Measurements from ENCODE around the gene ATG16L1. TPM values are rescaled to one million over a fixed set of nuclear protein-coding genes. Genes with fewer than 3 reads are reported as not detected.

ATG16L1 gene
- total RNA-seq, 1 experiment from 2014 or later = 20.2 TPM

DNA sequence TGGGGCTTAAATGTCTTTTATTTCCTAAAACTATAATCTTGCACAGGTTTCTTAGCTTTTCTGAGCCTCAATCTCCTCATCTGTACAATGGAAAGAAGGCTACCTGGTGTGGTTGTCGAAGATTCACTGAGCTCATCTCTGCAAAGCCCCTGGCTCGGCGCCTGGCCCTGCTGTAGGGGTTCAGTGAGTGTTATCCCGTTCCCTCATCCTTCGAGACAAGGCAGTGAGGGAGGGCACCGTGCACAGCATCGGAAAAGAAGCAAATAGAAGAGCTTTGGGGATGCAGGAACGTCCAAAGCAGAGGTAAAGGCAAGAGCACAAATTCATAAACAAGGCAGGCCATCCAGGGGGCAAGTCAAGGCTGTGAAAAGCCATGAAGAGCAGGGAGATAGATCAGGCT, 41.2 kb upstream of the ATG16L1 start:
- DNase-seq = no peak
- no peaks in the 10 kb centered on the region for H3K79me2 ChIP-seq (ENCODE audit: low read length)
- H3K9me3 ChIP-seq (ENCODE audit: low read length) = no peaks in the 10 kb centered on the region
- 0 out of 2 replicates have a peak, but pooled peaks cover 3% of the 10 kb centered on the region for H3K36me3 ChIP-seq (ENCODE audit: insufficient read depth, low read length)
- H3K4me1 ChIP-seq (ENCODE audit: low read length) = peaks cover 28% of the 10 kb centered on the region
- no peak overlapping the region for H3K4me3 ChIP-seq (ENCODE audit: low read length)
- no peak overlapping the region for H3K4me2 ChIP-seq (ENCODE audit: low read depth, low read length, poor library complexity, severe bottlenecking)
- H2AFZ ChIP-seq (ENCODE audit: low read length) = no peak overlapping the region
- no peak overlapping the region for H3K27ac ChIP-seq (ENCODE audit: low read length)
- no peak overlapping the region for H3K9ac ChIP-seq (ENCODE audit: low read length)
- no peaks in the 10 kb centered on the region for H3K27me3 ChIP-seq (ENCODE audit: low read length)
- no peaks in the 10 kb centered on the region for H3K9me2 ChIP-seq (replicated peaks; ENCODE audit: insufficient read depth, low read length)
- H4K20me1 ChIP-seq (ENCODE audit: insufficient read depth, low read depth, low read length) = no peaks in the 10 kb centered on the region

- H3K36me3 ChIP-seq (ENCODE audit: insufficient read depth, low read length) = 0 out of 2 replicates have a peak, but pooled peaks cover 3% of the 10 kb centered on the region
- H4K20me1 ChIP-seq (ENCODE audit: insufficient read depth, low read depth, low read length) = no peaks in the 10 kb centered on the region
- no peaks in the 10 kb centered on the region for H3K9me2 ChIP-seq (replicated peaks; ENCODE audit: insufficient read depth, low read length)
- H3K4me1 ChIP-seq (ENCODE audit: low read length) = peaks cover 28% of the 10 kb centered on the region
- no peak overlapping the region for H2AFZ ChIP-seq (ENCODE audit: low read length)
- H3K27ac ChIP-seq (ENCODE audit: low read length) = no peak overlapping the region
- no peak for DNase-seq
- H3K9me3 ChIP-seq (ENCODE audit: low read length) = no peaks in the 10 kb centered on the region
- no peak overlapping the region for H3K9ac ChIP-seq (ENCODE audit: low read length)
- H3K27me3 ChIP-seq (ENCODE audit: low read length) = no peaks in the 10 kb centered on the region
- H3K4me2 ChIP-seq (ENCODE audit: low read depth, low read length, poor library complexity, severe bottlenecking) = no peak overlapping the region
- no peak overlapping the region for H3K4me3 ChIP-seq (ENCODE audit: low read length)
- H3K79me2 ChIP-seq (ENCODE audit: low read length) = no peaks in the 10 kb centered on the region
Measured at GRCh38 chr2:233210843-233211547, 40.5 kb upstream of the ATG16L1 start.

DNA sequence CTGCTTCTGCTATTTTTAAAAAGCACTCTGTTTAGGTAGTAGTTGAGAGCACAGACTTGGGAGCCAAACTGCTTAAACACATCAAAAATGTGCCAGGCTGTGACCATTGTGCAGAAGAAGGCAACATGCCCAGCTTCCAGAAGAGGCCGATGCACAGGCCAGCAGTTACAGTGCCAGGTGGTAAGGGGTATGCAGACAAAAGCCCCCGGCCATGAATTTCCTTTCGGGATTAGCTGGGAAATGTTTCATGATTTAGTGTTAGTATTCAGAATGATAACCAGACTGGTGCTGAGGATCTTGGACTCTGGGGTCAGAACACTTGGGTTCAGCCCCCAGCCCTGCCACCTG, 40.0 kb upstream of the ATG16L1 start:
- Histone ChIP-seq H2AFZ (ENCODE audit: low read length) (no peak overlapping the region), H3K27ac (ENCODE audit: low read length) (no peak overlapping the region), H3K4me3 (ENCODE audit: low read length) (no peak overlapping the region), H4K20me1 (ENCODE audit: insufficient read depth, low read depth, low read length) (no peaks in the 10 kb centered on the region), H3K27me3 (ENCODE audit: low read length) (no peaks in the 10 kb centered on the region), H3K9me2 (replicated peaks; ENCODE audit: insufficient read depth, low read length) (no peaks in the 10 kb centered on the region), H3K79me2 (ENCODE audit: low read length) (no peaks in the 10 kb centered on the region), H3K36me3 (ENCODE audit: insufficient read depth, low read length) (0 out of 2 replicates have a peak, but pooled peaks cover 3% of the 10 kb centered on the region), H3K4me2 (ENCODE audit: low read depth, low read length, poor library complexity, severe bottlenecking) (no peak overlapping the region), H3K4me1 (ENCODE audit: low read length) (peaks cover 28% of the 10 kb centered on the region), H3K9me3 (ENCODE audit: low read length) (no peaks in the 10 kb centered on the region), H3K9ac (ENCODE audit: low read length) (no peak overlapping the region)
- DNase-seq = no peak

GRCh38 chr2:233213011-233213410, 38.5 kb upstream of the ATG16L1 start:
- DNase-seq = no peak
- Histone ChIP-seq H2AFZ (ENCODE audit: low read length) (no peak overlapping the region), H3K36me3 (ENCODE audit: insufficient read depth, low read length) (0 out of 2 replicates have a peak, but pooled peaks cover 3% of the 10 kb centered on the region), H3K9me2 (replicated peaks; ENCODE audit: insufficient read depth, low read length) (no peaks in the 10 kb centered on the region), H3K4me1 (ENCODE audit: low read length) (peaks cover 18% of the 10 kb centered on the region), H3K27me3 (ENCODE audit: low read length) (no peaks in the 10 kb centered on the region), H3K9ac (ENCODE audit: low read length) (no peak overlapping the region), H4K20me1 (ENCODE audit: insufficient read depth, low read depth, low read length) (no peaks in the 10 kb centered on the region), H3K27ac (ENCODE audit: low read length) (no peak overlapping the region), H3K79me2 (ENCODE audit: low read length) (no peaks in the 10 kb centered on the region), H3K9me3 (ENCODE audit: low read length) (no peaks in the 10 kb centered on the region), H3K4me2 (ENCODE audit: low read depth, low read length, poor library complexity, severe bottlenecking) (no peak overlapping the region), H3K4me3 (ENCODE audit: low read length) (no peak overlapping the region)

- Histone ChIP-seq H3K4me2 (ENCODE audit: low read depth, low read length, poor library complexity, severe bottlenecking) (no peak overlapping the region), H3K36me3 (ENCODE audit: insufficient read depth, low read length) (0 out of 2 replicates have a peak, but pooled peaks cover 3% of the 10 kb centered on the region), H3K9me3 (ENCODE audit: low read length) (no peaks in the 10 kb centered on the region), H3K27me3 (ENCODE audit: low read length) (no peaks in the 10 kb centered on the region), H3K9ac (ENCODE audit: low read length) (no peak overlapping the region), H3K27ac (ENCODE audit: low read length) (no peak overlapping the region), H3K79me2 (ENCODE audit: low read length) (no peaks in the 10 kb centered on the region), H3K4me1 (ENCODE audit: low read length) (peaks cover 9% of the 10 kb centered on the region), H4K20me1 (ENCODE audit: insufficient read depth, low read depth, low read length) (no peaks in the 10 kb centered on the region), H2AFZ (ENCODE audit: low read length) (no peak overlapping the region), H3K4me3 (ENCODE audit: low read length) (no peak overlapping the region), H3K9me2 (replicated peaks; ENCODE audit: insufficient read depth, low read length) (no peaks in the 10 kb centered on the region)
- no peak for DNase-seq
Measured at GRCh38 chr2:233213975-233214374, 37.5 kb upstream of the ATG16L1 start.

DNA sequence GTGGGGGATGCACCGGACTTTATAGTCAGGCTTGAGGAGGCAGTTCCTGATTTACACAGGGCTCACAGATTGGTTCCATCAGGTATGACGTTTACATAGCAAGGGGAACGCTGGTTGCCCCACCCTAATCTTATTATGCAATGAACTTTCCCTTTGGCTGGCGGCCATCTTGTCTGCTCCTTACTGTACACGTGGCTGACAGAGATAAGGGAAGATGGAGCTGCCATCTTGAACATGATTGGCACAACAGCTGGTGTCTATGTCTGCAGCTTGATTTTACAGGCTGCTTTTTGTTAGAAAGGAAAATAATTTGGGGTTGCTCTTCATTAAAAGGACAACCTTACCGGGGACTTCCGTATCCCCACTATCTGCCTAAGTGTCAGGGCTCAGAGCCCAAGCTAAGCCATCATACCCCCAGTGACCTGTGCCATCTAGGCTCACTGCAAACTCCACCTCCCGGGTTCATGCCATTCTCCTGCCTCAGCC, 33.5 kb upstream of the ATG16L1 start:
- H3K9me2 ChIP-seq (replicated peaks; ENCODE audit: insufficient read depth, low read length) = no peaks in the 10 kb centered on the region
- no peak overlapping the region for H3K4me3 ChIP-seq (ENCODE audit: low read length)
- H3K4me2 ChIP-seq (ENCODE audit: low read depth, low read length, poor library complexity, severe bottlenecking) = no peak overlapping the region
- DNase-seq = no peak
- H3K27me3 ChIP-seq (ENCODE audit: low read length) = no peaks in the 10 kb centered on the region
- no peaks in the 10 kb centered on the region for H3K79me2 ChIP-seq (ENCODE audit: low read length)
- H3K9me3 ChIP-seq (ENCODE audit: low read length) = no peaks in the 10 kb centered on the region
- no peaks in the 10 kb centered on the region for H3K4me1 ChIP-seq (ENCODE audit: low read length)
- no peak overlapping the region for H3K27ac ChIP-seq (ENCODE audit: low read length)
- H3K36me3 ChIP-seq (ENCODE audit: insufficient read depth, low read length) = no peaks in the 10 kb centered on the region
- no peaks in the 10 kb centered on the region for H4K20me1 ChIP-seq (ENCODE audit: insufficient read depth, low read depth, low read length)
- H2AFZ ChIP-seq (ENCODE audit: low read length) = no peak overlapping the region
- H3K9ac ChIP-seq (ENCODE audit: low read length) = no peak overlapping the region

DNA sequence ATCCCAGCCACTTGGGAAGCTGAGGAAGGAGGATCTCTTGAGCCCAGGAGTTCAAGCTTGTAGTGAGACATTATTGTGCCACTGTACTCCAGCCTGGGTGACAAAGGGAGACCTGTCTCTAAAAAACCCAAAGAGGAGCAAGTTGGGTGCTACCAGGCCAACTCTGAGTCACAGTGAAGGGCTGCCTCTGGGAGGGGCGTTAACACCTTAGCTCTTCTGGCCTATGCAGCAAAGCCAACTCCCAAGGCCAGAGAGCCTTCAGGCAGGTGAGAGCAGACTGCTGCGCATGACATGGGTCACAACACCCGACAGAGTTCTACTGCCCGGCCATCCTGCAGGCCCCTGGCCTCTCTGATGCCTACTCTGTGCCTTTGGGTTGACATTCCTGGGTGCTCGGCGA, 32.6 kb upstream of the ATG16L1 start:
- Histone ChIP-seq H3K9ac (ENCODE audit: low read length) (no peak overlapping the region), H3K9me2 (replicated peaks; ENCODE audit: insufficient read depth, low read length) (no peaks in the 10 kb centered on the region), H3K79me2 (ENCODE audit: low read length) (no peaks in the 10 kb centered on the region), H3K9me3 (ENCODE audit: low read length) (no peaks in the 10 kb centered on the region), H4K20me1 (ENCODE audit: insufficient read depth, low read depth, low read length) (no peaks in the 10 kb centered on the region), H3K27me3 (ENCODE audit: low read length) (no peaks in the 10 kb centered on the region), H3K27ac (ENCODE audit: low read length) (no peak overlapping the region), H2AFZ (ENCODE audit: low read length) (no peak overlapping the region), H3K4me1 (ENCODE audit: low read length) (peaks cover 9% of the 10 kb centered on the region), H3K4me2 (ENCODE audit: low read depth, low read length, poor library complexity, severe bottlenecking) (no peak overlapping the region), H3K36me3 (ENCODE audit: insufficient read depth, low read length) (no peaks in the 10 kb centered on the region), H3K4me3 (ENCODE audit: low read length) (no peak overlapping the region)
- DNase-seq = no peak

DNA sequence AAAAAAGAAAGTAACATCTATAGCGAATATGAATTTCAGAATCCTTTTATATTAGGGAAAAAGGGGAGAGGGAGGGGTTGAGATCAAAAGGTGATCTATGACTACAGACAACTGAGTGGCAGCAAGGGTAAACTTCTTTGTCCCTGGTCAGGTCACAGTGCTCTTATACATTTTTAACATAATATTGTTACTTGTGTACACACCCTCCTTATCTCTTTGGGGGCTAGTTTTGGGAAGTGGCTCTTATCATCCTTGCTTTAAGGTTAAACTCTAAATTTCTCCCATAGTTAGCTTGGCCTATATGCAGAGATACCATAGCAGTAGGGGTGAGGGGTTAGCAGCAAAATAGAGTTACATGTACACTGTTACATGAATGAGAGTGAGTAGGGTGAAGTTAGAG, 31.6 kb upstream of the ATG16L1 start:
- H3K4me3 ChIP-seq (ENCODE audit: low read length) = no peak overlapping the region
- no peak overlapping the region for H2AFZ ChIP-seq (ENCODE audit: low read length)
- H3K9me2 ChIP-seq (replicated peaks; ENCODE audit: insufficient read depth, low read length) = no peaks in the 10 kb centered on the region
- peaks cover 9% of the 10 kb centered on the region for H3K4me1 ChIP-seq (ENCODE audit: low read length)
- H3K27ac ChIP-seq (ENCODE audit: low read length) = no peak overlapping the region
- no peaks in the 10 kb centered on the region for H3K36me3 ChIP-seq (ENCODE audit: insufficient read depth, low read length)
- no peak overlapping the region for H3K4me2 ChIP-seq (ENCODE audit: low read depth, low read length, poor library complexity, severe bottlenecking)
- no peaks in the 10 kb centered on the region for H3K9me3 ChIP-seq (ENCODE audit: low read length)
- no peaks in the 10 kb centered on the region for H3K27me3 ChIP-seq (ENCODE audit: low read length)
- no peak overlapping the region for H3K9ac ChIP-seq (ENCODE audit: low read length)
- no peaks in the 10 kb centered on the region for H4K20me1 ChIP-seq (ENCODE audit: insufficient read depth, low read depth, low read length)
- no peaks in the 10 kb centered on the region for H3K79me2 ChIP-seq (ENCODE audit: low read length)
- DNase-seq = no peak
